ENCODE results near the gene ATP8B1.

DNA sequence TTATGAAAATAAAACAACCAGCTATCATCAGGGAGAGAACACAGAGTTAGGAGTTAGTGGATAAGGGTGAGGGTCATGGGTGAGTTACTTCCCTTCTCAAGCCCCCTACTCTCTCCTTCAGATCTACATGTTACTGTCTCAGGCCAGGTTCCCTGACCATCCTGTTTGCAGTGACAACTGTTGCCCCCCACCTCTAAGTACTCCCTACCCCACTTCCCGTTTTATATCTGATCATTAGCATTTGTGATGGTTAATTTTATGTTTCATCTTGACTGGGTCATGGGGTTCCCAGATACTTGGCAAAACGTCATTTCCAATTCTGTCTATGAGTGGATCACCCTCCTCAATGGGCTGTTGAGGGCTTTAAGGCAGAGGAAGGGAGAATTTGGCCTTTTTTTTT is 32.8 kb upstream of the ATP8B1 start:
- TF ChIP-seq, protein P1, sequence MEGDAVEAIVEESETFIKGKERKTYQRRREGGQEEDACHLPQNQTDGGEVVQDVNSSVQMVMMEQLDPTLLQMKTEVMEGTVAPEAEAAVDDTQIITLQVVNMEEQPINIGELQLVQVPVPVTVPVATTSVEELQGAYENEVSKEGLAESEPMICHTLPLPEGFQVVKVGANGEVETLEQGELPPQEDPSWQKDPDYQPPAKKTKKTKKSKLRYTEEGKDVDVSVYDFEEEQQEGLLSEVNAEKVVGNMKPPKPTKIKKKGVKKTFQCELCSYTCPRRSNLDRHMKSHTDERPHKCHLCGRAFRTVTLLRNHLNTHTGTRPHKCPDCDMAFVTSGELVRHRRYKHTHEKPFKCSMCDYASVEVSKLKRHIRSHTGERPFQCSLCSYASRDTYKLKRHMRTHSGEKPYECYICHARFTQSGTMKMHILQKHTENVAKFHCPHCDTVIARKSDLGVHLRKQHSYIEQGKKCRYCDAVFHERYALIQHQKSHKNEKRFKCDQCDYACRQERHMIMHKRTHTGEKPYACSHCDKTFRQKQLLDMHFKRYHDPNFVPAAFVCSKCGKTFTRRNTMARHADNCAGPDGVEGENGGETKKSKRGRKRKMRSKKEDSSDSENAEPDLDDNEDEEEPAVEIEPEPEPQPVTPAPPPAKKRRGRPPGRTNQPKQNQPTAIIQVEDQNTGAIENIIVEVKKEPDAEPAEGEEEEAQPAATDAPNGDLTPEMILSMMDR (IDR thresholded peaks at IDR 0.05; ENCODE audit: insufficient read depth, low read length, poor library complexity, severe bottlenecking) = no peak
- no peak for TF ChIP-seq EZH2phosphoT487 (conservative IDR thresholded peaks at IDR 0.05; ENCODE audit: low read length)

All from SU-DHL-6 (cell line).